ENCODE results near the gene CLEC4G.

- no peak for TF ChIP-seq CTCF (IDR thresholded peaks at IDR 0.05)
- TF ChIP-seq POLR2A (IDR thresholded peaks at IDR 0.05), result no peak
Observed at GRCh38 chr19:7746903-7747884, 15.3 kb upstream of the CLEC4G start, which contains the start of gene CD209.
